ENCODE results near the gene BRSK2.

Gene BRSK2

GRCh38 chr11:1377231-1377780 lies 12.4 kb upstream of the BRSK2 start:
- no peak for DNase-seq

- DNase-seq, result no peak
Observed at GRCh38 chr11:1381793-1382425, 7.8 kb upstream of the BRSK2 start.

GRCh38 chr11:1382429-1382828 lies 7.3 kb upstream of the BRSK2 start:
- no peak for DNase-seq

- DNase-seq, result peak; percentile 1
Observed at GRCh38 chr11:1382831-1383607, 6.7 kb upstream of the BRSK2 start.

GRCh38 chr11:1384199-1384970 lies 5.3 kb upstream of the BRSK2 start:
- no peak for DNase-seq

- no peak for DNase-seq
Observed at GRCh38 chr11:1387521-1387920, 2.2 kb upstream of the BRSK2 start.

GRCh38 chr11:1387961-1388762 lies 1.6 kb upstream of the BRSK2 start:
- no peak for DNase-seq

- no peak for DNase-seq
Observed at GRCh38 chr11:1388763-1389102, 1.0 kb upstream of the BRSK2 start.

- DNase-seq, result peak; percentile 1
Observed at GRCh38 chr11:1389103-1389931, 417 bp upstream of the BRSK2 start.

GRCh38 chr11:1390569-1391164 lies 933 bp downstream of the BRSK2 start:
- no peak for DNase-seq

GRCh38 chr11:1391165-1392075 lies 1.7 kb downstream of the BRSK2 start:
- no peak for DNase-seq

- DNase-seq, result no peak
Observed at GRCh38 chr11:1392111-1392510, 2.4 kb downstream of the BRSK2 start.

- no peak for DNase-seq
Observed at GRCh38 chr11:1392561-1392960, 2.8 kb downstream of the BRSK2 start.

GRCh38 chr11:1393038-1393710 lies 3.4 kb downstream of the BRSK2 start:
- no peak for DNase-seq

GRCh38 chr11:1394936-1395772 lies 5.4 kb downstream of the BRSK2 start:
- no peak for DNase-seq

- DNase-seq, result no peak
Observed at GRCh38 chr11:1395773-1396374, 6.1 kb downstream of the BRSK2 start.

GRCh38 chr11:1396375-1396841 lies 6.7 kb downstream of the BRSK2 start:
- DNase-seq, result no peak
